ENCODE measurements around the gene OR5M3. TPM values are rescaled to one million over a fixed set of nuclear protein-coding genes. Genes with fewer than 3 reads are reported as not detected.

OR5M3 gene
- total RNA-seq, 1 experiment from 2014 or later, result not detected

DNA sequence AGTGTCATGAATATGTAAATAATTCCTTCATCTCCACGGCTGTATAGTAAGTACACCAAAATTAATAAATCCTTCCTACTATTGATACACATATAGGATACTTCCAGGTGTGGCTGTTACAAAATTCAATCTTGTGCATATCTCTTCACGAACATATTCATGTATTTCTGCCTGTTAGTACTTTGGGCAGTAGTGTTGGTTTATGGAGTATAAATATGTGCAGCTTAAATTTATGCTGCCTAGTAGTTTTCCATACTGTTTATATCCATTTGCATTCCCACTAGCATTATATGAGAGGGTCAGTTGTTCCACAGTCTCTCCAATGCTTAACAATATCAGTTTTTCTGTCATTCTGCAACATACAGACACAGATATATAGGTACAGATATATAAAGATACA is 22.0 kb upstream of the OR5M3 start:
- no peak overlapping the region for H3K27ac Mint-ChIP-seq
- POLR2A ChIA-PET, result no interaction called here
- H3K36me3 Mint-ChIP-seq, result peaks cover 10% of the 10 kb centered on the region
- H3K9me3 Mint-ChIP-seq, result peaks cover 24% of the 10 kb centered on the region
- CTCF ChIA-PET, result no interaction called here
- DNase-seq (ENCODE audit: low spot score), result no peak
- no peak overlapping the region for H3K4me3 Mint-ChIP-seq
- no peaks in the 10 kb centered on the region for H3K27me3 Mint-ChIP-seq (ENCODE audit: low read depth)
- TF ChIP-seq CREM (CRISPR knock-in tag; IDR thresholded peaks at IDR 0.05) (no peak), CREB1 (CRISPR knock-in tag; IDR thresholded peaks at IDR 0.05) (no peak), E2F5 (CRISPR knock-in tag; IDR thresholded peaks at IDR 0.05) (no peak), RELA (CRISPR knock-in tag; IDR thresholded peaks at IDR 0.05; ENCODE audit: borderline replicate concordance) (no peak), E2F4 (CRISPR knock-in tag; IDR thresholded peaks at IDR 0.05; ENCODE audit: borderline replicate concordance, low read depth) (no peak), FOXP1 (CRISPR knock-in tag; IDR thresholded peaks at IDR 0.05; ENCODE audit: borderline replicate concordance) (no peak), TEAD1 (CRISPR knock-in tag; IDR thresholded peaks at IDR 0.05) (no peak), ETV6 (CRISPR knock-in tag; IDR thresholded peaks at IDR 0.05) (no peak), TP53 (CRISPR knock-in tag; IDR thresholded peaks at IDR 0.05) (no peak)
- no peak for ATAC-seq
- H3K4me1 Mint-ChIP-seq, result no peaks in the 10 kb centered on the region

DNA sequence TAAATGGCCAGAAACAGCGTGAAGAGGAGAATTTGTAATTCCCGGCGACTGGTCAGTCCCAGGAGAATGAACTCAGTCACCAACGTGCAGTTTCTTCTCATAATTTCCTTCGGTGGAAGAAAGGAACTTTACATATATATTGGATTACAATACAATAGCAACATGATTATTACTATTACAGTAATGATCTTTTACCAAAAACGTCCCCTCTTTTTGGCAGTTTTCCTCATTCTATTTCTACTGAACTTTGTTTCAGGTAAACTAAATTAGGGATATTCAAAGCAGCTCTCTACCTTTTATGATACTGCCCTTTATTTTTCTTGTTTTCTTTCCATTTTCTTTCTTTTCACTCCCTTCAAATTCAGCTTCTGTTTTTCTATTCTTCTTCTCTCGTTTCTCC is 18.1 kb upstream of the OR5M3 start, which contains the start of gene OR5M8:
OR5M8 (minus strand) TSS at position 101 of the 400 bp plus-strand sequence; CDS start at position 101, 0 bp downstream.
- Mint-ChIP-seq H3K4me3 (no peak within 1 kb of the TSS), H3K27ac (no peak within 1 kb of the TSS), H3K36me3 (peaks cover 13% of the 10 kb centered on the region), H3K4me1 (no peaks in the 10 kb centered on the region), H3K27me3 (ENCODE audit: low read depth) (no peaks in the 10 kb centered on the region), H3K9me3 (peaks cover 31% of the 10 kb centered on the region)
- ChIA-PET CTCF (no interaction called here), POLR2A (no interaction called here)
- ATAC-seq, result no peak
- no peak for TF ChIP-seq NFE2L1 (CRISPR knock-in tag; IDR thresholded peaks at IDR 0.05)
- TF ChIP-seq, protein P1, sequence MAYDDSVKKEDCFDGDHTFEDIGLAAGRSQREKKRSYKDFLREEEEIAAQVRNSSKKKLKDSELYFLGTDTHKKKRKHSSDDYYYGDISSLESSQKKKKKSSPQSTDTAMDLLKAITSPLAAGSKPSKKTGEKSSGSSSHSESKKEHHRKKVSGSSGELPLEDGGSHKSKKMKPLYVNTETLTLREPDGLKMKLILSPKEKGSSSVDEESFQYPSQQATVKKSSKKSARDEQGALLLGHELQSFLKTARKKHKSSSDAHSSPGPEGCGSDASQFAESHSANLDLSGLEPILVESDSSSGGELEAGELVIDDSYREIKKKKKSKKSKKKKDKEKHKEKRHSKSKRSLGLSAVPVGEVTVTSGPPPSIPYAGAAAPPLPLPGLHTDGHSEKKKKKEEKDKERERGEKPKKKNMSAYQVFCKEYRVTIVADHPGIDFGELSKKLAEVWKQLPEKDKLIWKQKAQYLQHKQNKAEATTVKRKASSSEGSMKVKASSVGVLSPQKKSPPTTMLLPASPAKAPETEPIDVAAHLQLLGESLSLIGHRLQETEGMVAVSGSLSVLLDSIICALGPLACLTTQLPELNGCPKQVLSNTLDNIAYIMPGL (CRISPR knock-in tag; IDR thresholded peaks at IDR 0.05), result no peak
- no peak for TF ChIP-seq ZNF263 (CRISPR knock-in tag; IDR thresholded peaks at IDR 0.05; ENCODE audit: low read depth)
- no peak for TF ChIP-seq SOX15 (CRISPR knock-in tag; IDR thresholded peaks at IDR 0.05)
- no peak for TF ChIP-seq PREB (CRISPR knock-in tag; IDR thresholded peaks at IDR 0.05; ENCODE audit: borderline replicate concordance)
- TF ChIP-seq ZNF671 (CRISPR knock-in tag; IDR thresholded peaks at IDR 0.05), result no peak
- no peak for TF ChIP-seq GRHL2 (CRISPR knock-in tag; IDR thresholded peaks at IDR 0.05; ENCODE audit: insufficient replicate concordance, severe bottlenecking)
- TF ChIP-seq NR1H2 (CRISPR knock-in tag; IDR thresholded peaks at IDR 0.05), result no peak
- TF ChIP-seq ZNF423 (CRISPR knock-in tag; IDR thresholded peaks at IDR 0.05), result no peak
- no peak for TF ChIP-seq FOXK1 (CRISPR knock-in tag; IDR thresholded peaks at IDR 0.05)
- TF ChIP-seq IRF2 (CRISPR knock-in tag; IDR thresholded peaks at IDR 0.05; ENCODE audit: borderline replicate concordance, low read depth), result no peak
- TF ChIP-seq, protein P2, sequence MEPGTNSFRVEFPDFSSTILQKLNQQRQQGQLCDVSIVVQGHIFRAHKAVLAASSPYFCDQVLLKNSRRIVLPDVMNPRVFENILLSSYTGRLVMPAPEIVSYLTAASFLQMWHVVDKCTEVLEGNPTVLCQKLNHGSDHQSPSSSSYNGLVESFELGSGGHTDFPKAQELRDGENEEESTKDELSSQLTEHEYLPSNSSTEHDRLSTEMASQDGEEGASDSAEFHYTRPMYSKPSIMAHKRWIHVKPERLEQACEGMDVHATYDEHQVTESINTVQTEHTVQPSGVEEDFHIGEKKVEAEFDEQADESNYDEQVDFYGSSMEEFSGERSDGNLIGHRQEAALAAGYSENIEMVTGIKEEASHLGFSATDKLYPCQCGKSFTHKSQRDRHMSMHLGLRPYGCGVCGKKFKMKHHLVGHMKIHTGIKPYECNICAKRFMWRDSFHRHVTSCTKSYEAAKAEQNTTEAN (CRISPR knock-in tag; IDR thresholded peaks at IDR 0.05), result no peak
- TF ChIP-seq, protein P3, sequence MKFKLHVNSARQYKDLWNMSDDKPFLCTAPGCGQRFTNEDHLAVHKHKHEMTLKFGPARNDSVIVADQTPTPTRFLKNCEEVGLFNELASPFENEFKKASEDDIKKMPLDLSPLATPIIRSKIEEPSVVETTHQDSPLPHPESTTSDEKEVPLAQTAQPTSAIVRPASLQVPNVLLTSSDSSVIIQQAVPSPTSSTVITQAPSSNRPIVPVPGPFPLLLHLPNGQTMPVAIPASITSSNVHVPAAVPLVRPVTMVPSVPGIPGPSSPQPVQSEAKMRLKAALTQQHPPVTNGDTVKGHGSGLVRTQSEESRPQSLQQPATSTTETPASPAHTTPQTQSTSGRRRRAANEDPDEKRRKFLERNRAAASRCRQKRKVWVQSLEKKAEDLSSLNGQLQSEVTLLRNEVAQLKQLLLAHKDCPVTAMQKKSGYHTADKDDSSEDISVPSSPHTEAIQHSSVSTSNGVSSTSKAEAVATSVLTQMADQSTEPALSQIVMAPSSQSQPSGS (CRISPR knock-in tag; IDR thresholded peaks at IDR 0.05; ENCODE audit: borderline replicate concordance, low read depth), result no peak
- no peak for TF ChIP-seq E2F1 (CRISPR knock-in tag; IDR thresholded peaks at IDR 0.05)
- no peak for TF ChIP-seq RELA (CRISPR knock-in tag; IDR thresholded peaks at IDR 0.05; ENCODE audit: borderline replicate concordance)
- no peak for TF ChIP-seq GTF2I (CRISPR knock-in tag; conservative IDR thresholded peaks at IDR 0.05)
- TF ChIP-seq ZNF396 (CRISPR knock-in tag; IDR thresholded peaks at IDR 0.05; ENCODE audit: borderline replicate concordance), result no peak
- no peak for TF ChIP-seq CREM (CRISPR knock-in tag; IDR thresholded peaks at IDR 0.05)
- no peak for DNase-seq (ENCODE audit: low spot score)
